ENCODE measurements around the gene TBXAS1.

The TBXAS1 gene

DNA sequence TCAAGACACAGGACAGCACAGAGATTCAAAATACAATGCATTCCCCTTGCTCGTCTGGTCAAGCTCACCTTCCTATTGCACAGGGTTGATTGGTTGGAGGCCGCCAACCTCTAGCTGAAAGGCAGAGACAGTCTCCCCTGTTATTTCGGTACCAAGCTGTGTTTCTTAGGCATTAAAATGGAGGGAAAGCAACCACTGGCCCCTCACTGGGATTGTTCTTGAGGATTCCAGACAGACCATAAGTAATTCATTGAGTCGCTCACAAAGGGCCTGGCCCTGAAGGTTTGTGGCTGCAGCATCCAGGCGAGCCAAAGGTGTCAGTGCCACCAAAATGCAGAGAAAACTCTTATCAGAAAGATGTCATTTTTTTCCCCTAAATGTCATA, 152.4 kb downstream of the TBXAS1 start:
- DNase-seq (ENCODE audit: extremely low read depth, low read depth), result no peak
- TF ChIP-seq, protein P1, sequence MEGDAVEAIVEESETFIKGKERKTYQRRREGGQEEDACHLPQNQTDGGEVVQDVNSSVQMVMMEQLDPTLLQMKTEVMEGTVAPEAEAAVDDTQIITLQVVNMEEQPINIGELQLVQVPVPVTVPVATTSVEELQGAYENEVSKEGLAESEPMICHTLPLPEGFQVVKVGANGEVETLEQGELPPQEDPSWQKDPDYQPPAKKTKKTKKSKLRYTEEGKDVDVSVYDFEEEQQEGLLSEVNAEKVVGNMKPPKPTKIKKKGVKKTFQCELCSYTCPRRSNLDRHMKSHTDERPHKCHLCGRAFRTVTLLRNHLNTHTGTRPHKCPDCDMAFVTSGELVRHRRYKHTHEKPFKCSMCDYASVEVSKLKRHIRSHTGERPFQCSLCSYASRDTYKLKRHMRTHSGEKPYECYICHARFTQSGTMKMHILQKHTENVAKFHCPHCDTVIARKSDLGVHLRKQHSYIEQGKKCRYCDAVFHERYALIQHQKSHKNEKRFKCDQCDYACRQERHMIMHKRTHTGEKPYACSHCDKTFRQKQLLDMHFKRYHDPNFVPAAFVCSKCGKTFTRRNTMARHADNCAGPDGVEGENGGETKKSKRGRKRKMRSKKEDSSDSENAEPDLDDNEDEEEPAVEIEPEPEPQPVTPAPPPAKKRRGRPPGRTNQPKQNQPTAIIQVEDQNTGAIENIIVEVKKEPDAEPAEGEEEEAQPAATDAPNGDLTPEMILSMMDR (IDR thresholded peaks at IDR 0.05; ENCODE audit: low read depth, low read length), result no peak

DNA sequence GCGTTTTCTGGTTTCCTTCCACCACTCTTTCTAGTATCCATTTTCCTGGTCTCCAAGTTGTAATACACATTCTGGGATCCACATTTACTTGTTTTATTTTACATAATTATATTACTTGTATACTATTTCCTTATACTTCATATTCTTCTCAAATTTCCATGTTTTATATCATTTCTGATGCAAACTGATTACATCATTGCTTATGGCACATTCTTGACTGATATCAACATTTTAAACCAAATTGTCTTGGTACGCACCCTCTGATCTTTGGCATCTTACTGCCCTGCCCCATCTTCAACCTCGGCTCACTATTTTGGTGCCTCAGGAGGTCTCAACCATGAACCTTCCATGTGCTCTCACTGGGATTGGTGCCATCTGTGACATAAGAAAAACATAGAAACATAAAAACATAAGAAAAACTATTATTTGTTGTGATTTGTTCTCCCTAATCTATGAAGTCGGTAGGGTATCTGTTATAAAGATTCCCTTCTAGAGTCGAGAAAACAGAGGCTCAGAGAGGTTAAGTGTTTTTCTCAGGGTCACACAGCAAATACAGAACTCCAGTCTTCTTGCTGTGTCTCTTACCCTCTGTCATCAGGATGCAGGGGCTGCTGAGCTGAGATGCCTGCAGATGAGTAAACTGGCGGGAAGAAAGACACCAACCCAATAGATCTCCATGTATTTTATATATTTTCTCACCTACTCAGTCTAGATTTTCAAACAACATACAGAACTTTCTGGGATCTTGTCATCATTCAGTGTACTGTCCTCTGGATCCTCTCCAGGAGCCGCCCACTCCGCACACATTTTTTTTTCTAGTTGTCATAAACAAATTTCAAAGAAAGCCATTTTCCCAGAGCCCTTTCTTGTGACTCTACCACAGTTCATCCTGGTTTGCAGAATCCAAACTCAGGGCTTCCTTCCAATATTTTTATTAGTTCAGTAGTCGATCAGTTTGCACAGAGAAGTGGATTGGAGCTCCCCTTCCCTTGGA, 154.2 kb downstream of the TBXAS1 start:
- TF ChIP-seq, protein P1 (IDR thresholded peaks at IDR 0.05; ENCODE audit: low read depth, low read length), result no peak
- no peak for DNase-seq (ENCODE audit: extremely low read depth, low read depth)

DNA sequence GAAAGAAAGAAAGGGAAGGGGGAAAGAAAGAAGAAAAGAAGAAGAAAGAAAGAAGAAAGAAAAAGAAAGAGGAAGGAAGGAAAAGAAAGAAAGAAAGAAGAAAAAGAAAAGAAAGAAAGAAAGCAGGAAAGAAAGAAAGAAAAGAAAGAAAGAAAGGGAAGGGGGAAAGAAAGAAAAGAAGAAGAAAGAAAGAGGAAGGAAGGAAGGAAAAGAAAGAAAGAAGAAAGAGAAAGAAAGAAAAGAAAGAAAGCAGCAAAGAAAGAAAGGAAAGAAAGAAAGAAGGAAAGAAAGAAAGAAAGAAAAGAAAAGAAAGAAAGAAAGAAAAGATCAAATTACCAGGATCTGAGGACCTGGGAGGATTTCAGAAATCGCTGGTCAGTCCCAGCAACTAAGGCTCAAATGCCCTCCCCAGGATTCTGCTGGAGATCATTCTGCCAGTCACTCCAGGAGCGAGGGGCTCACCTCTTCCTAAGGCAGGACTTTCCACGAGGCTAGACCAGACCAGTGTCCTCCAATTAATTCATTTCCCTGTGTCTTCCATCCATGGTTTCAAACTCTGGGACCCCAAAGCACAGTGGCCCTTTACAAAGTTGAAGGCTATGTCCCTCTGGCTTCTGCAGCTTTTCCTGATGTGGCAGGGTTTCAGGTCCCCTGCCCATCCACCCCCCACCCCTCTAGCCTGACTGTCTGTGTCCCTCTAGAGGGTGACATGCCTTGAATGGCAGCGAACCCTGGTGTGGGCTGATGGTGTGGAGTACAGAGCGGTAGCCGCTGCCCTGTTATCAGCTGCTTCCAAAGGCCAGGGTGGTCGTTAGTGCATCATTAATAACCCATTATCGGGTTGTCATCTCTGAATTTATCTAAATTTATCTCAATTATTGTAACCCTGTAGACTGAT, 155.8 kb downstream of the TBXAS1 start:
- no peak for DNase-seq (ENCODE audit: extremely low read depth, low read depth)
- TF ChIP-seq, protein P1 (IDR thresholded peaks at IDR 0.05; ENCODE audit: low read depth, low read length), result no peak

DNA sequence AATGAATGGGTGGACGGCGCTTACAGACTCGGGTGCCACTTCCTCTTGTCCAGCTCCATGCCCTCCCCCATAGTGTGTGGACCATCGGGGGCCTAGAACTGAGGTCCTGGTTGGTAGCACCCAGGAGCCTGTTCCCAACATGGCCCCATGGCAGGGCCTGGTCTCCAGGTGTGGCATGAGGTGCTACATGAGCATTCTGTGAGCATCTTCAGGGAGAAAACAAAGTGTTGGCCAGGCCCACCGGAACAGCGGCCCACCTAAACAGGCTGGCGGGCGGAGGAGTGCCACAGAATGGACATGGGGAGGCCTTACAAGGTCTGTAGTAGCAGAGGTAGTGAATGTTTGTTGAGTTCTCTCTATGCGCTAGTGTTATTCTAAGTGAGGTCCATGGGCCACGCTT, 156.7 kb downstream of the TBXAS1 start:
- TF ChIP-seq, protein P1 (IDR thresholded peaks at IDR 0.05; ENCODE audit: low read depth, low read length), result no peak
- DNase-seq (ENCODE audit: extremely low read depth, low read depth), result no peak

DNA sequence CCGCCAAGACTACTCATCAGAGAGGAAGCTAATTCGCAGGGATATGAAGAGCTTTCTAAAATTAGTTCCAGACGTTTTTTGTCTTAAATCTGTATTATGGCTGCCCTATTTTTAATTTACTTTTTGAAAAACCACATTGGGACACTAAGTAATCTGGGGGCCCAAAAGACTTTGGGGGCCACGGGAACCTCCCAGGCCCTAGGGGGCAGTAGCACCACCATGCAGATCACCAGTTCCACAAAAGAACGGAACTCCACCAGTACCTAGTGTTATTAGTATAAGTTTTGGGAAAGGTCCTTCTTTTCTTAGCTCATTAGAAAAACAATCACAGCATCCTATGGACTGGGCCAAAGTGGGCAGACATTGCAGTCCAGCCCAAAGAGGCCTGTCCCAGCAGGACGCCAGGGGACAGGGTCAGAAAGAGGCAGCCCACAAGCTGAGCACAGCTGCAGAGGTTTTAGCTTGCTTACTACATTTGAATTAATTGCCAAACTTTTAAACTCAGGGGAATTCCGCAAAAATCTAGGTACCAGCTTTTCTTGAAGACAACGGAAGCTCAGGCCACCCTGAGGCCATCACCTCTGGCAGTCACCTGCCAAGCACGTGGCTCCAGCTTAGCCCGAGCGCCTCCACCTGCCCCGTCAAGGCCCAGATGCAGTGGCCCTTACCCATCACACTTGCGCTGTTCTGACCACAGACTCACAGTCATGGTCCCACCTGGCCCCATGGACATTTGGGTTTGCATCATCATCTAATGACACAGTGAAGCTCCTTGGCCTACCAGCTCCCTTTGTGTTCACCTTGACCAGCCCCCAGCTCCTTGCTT, 158.8 kb downstream of the TBXAS1 start:
- TF ChIP-seq, protein P1 (IDR thresholded peaks at IDR 0.05; ENCODE audit: low read depth, low read length), result no peak
- DNase-seq (ENCODE audit: extremely low read depth, low read depth), result no peak

DNA sequence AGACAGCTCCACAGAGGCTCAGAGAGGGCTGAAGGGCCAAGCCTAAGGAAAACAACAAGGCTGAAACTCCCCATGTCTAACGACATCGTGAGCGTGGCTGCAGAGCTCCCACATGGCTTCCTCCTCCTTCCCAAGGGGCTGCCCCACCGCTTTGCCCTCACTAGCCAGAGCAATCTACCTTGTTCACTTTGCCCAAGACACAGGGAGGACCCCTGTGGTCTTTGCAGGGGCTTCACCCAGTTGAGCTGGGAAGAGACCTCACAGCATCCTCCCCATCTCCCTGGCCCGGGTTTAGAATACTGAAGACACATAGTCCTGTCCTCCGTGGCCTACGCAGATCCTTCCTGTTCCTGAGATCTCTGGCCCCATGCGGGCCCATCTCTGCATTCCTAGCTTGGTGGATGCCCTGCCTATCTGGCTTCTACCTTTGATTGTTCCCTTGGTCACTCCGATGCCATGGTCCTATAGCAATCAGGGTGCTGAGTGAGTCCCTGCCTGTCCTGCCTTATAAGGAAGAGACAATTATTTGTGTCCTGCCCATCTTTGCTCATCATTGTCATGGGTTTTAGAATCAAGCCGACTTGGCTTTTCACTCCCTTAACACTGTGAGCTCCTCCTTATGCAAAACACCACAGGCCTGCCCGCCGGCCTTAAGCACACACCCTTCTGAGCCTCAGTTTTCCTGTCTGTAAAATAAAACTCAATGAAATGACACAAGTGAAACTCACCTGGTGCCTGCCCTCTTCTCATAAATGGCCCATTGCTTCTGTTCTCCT, 160.5 kb downstream of the TBXAS1 start:
- TF ChIP-seq, protein P1 (IDR thresholded peaks at IDR 0.05; ENCODE audit: low read depth, low read length), result no peak
- DNase-seq (ENCODE audit: extremely low read depth, low read depth), result no peak
